Skin of body (tissue), 2 donors: ENCODE results near the gene LCT. TPM values are rescaled to one million over a fixed set of nuclear protein-coding genes. Genes with fewer than 3 reads are reported as not detected.
"Not testable (repeated sequence)": the region's sequence is repeated elsewhere in the genome, so short reads cannot be mapped to it uniquely, and the experiment has no call there.

Experiments used
- DNase-seq: peaks from one replicate; lab custom pipeline; 2025; lab: John Stamatoyannopoulos, UW
- total RNA-seq: library from RNA; depleted of rRNA; stranded (reverse); fragments of >200 nt; gene quantifications from one replicate; pipeline ENCODE4 v1.2.3, GENCODE V29; 2014

The LCT gene
- total RNA-seq, 1 donor from 2014 or later, result under 0.01 TPM

- DNase-seq, result no peak
Measured at GRCh38 chr2:135832891-135833290, 4.1 kb downstream of the LCT start.

- DNase-seq, result no peak
Measured at GRCh38 chr2:135831180-135831812, 5.7 kb downstream of the LCT start.

- no peak for DNase-seq
Measured at GRCh38 chr2:135829378-135830135, 7.4 kb downstream of the LCT start.

GRCh38 chr2:135826544-135826943, 10.4 kb downstream of the LCT start:
- no peak for DNase-seq

GRCh38 chr2:135825550-135826176, 11.3 kb downstream of the LCT start:
- no peak for DNase-seq

GRCh38 chr2:135825131-135825530, 11.9 kb downstream of the LCT start:
- no peak for DNase-seq

GRCh38 chr2:135822855-135823254, 14.1 kb downstream of the LCT start:
- no peak for DNase-seq

GRCh38 chr2:135821190-135821589, 15.8 kb downstream of the LCT start:
- DNase-seq, result no peak

- DNase-seq, result no peak
Measured at GRCh38 chr2:135820003-135820618, 16.9 kb downstream of the LCT start.

GRCh38 chr2:135818937-135819610, 17.9 kb downstream of the LCT start:
- DNase-seq, result no peak

- DNase-seq, result no peak
Measured at GRCh38 chr2:135817951-135818350, 19.0 kb downstream of the LCT start.

GRCh38 chr2:135817466-135817865, 19.5 kb downstream of the LCT start:
- DNase-seq, result no peak

GRCh38 chr2:135815269-135815668, 21.7 kb downstream of the LCT start:
- no peak for DNase-seq

GRCh38 chr2:135812907-135813511, 24.0 kb downstream of the LCT start:
- no peak for DNase-seq

- not testable (repeated sequence) for DNase-seq
Measured at GRCh38 chr2:135807874-135808273, 29.1 kb downstream of the LCT start.

GRCh38 chr2:135803278-135803677, 33.7 kb downstream of the LCT start:
- no peak for DNase-seq

GRCh38 chr2:135802350-135802749, 34.6 kb downstream of the LCT start:
- DNase-seq, result no peak

- no peak for DNase-seq
Measured at GRCh38 chr2:135800513-135801460, 36.2 kb downstream of the LCT start.

GRCh38 chr2:135799738-135800137, 37.2 kb downstream of the LCT start:
- DNase-seq, result no peak

- DNase-seq, result no peak
Measured at GRCh38 chr2:135798762-135799161, 38.2 kb downstream of the LCT start.
